Measurements from ENCODE around the gene CHCHD6. TPM values are rescaled to one million over a fixed set of nuclear protein-coding genes. Genes with fewer than 3 reads are reported as not detected.
A peak's percentile ranks its signal among the peaks of the same experiment; 100 is the strongest.

The CHCHD6 gene
- total RNA-seq, 1 donor from 2014 or later, result 13.1 TPM

GRCh38 chr3:126895178-126896066 lies 191.4 kb downstream of the CHCHD6 start:
- Mint-ChIP-seq H3K4me3 (ENCODE audit: unreplicated experiment) (no peak overlapping the region), H3K36me3 (ENCODE audit: unreplicated experiment) (no peaks in the 10 kb centered on the region), H3K27ac (ENCODE audit: unreplicated experiment) (peak overlapping the region; percentile 25), H3K27me3 (ENCODE audit: unreplicated experiment) (no peaks in the 10 kb centered on the region), H3K4me1 (ENCODE audit: unreplicated experiment) (peaks cover 22% of the 10 kb centered on the region), H3K9me3 (ENCODE audit: unreplicated experiment) (no peaks in the 10 kb centered on the region)
- no peak for DNase-seq (ENCODE audit: extremely low spot score, unreplicated experiment)
- TF ChIP-seq CTCF (IDR thresholded peaks at IDR 0.05), result no peak

GRCh38 chr3:126896067-126896441 lies 192.0 kb downstream of the CHCHD6 start:
- Mint-ChIP-seq H3K9me3 (ENCODE audit: unreplicated experiment) (no peaks in the 10 kb centered on the region), H3K27ac (ENCODE audit: unreplicated experiment) (peak overlapping the region; percentile 2), H3K27me3 (ENCODE audit: unreplicated experiment) (no peaks in the 10 kb centered on the region), H3K4me1 (ENCODE audit: unreplicated experiment) (peaks cover 22% of the 10 kb centered on the region), H3K4me3 (ENCODE audit: unreplicated experiment) (no peak overlapping the region), H3K36me3 (ENCODE audit: unreplicated experiment) (no peaks in the 10 kb centered on the region)
- no peak for DNase-seq (ENCODE audit: extremely low spot score, unreplicated experiment)
- no peak for TF ChIP-seq CTCF (IDR thresholded peaks at IDR 0.05)

- Mint-ChIP-seq H3K9me3 (ENCODE audit: unreplicated experiment) (no peaks in the 10 kb centered on the region), H3K4me1 (ENCODE audit: unreplicated experiment) (peaks cover 22% of the 10 kb centered on the region), H3K36me3 (ENCODE audit: unreplicated experiment) (no peaks in the 10 kb centered on the region), H3K27ac (ENCODE audit: unreplicated experiment) (no peak overlapping the region), H3K4me3 (ENCODE audit: unreplicated experiment) (no peak overlapping the region), H3K27me3 (ENCODE audit: unreplicated experiment) (no peaks in the 10 kb centered on the region)
- TF ChIP-seq CTCF (IDR thresholded peaks at IDR 0.05), result no peak
- no peak for DNase-seq (ENCODE audit: extremely low spot score, unreplicated experiment)
Observed at GRCh38 chr3:126896968-126897367, 192.9 kb downstream of the CHCHD6 start.

GRCh38 chr3:126897943-126898342 lies 193.9 kb downstream of the CHCHD6 start:
- DNase-seq (ENCODE audit: extremely low spot score, unreplicated experiment), result no peak
- Mint-ChIP-seq H3K4me1 (ENCODE audit: unreplicated experiment) (peaks cover 22% of the 10 kb centered on the region), H3K4me3 (ENCODE audit: unreplicated experiment) (no peak overlapping the region), H3K27ac (ENCODE audit: unreplicated experiment) (no peak overlapping the region), H3K36me3 (ENCODE audit: unreplicated experiment) (no peaks in the 10 kb centered on the region), H3K27me3 (ENCODE audit: unreplicated experiment) (no peaks in the 10 kb centered on the region), H3K9me3 (ENCODE audit: unreplicated experiment) (no peaks in the 10 kb centered on the region)
- TF ChIP-seq CTCF (IDR thresholded peaks at IDR 0.05), result no peak

- no peaks in the 10 kb centered on the region for H3K36me3 Mint-ChIP-seq (ENCODE audit: unreplicated experiment)
- H3K4me1 Mint-ChIP-seq (ENCODE audit: unreplicated experiment), result peaks cover 10% of the 10 kb centered on the region
- no peak overlapping the region for H3K4me3 Mint-ChIP-seq (ENCODE audit: unreplicated experiment)
- no peak for DNase-seq (ENCODE audit: extremely low spot score, unreplicated experiment)
- no peaks in the 10 kb centered on the region for H3K27me3 Mint-ChIP-seq (ENCODE audit: unreplicated experiment)
- no peak overlapping the region for H3K27ac Mint-ChIP-seq (ENCODE audit: unreplicated experiment)
- H3K9me3 Mint-ChIP-seq (ENCODE audit: unreplicated experiment), result no peaks in the 10 kb centered on the region
- TF ChIP-seq CTCF (IDR thresholded peaks at IDR 0.05), result no peak
Observed at GRCh38 chr3:126900859-126901540, 197.0 kb downstream of the CHCHD6 start.
